ENCODE data around the gene UBR4.

DNA sequence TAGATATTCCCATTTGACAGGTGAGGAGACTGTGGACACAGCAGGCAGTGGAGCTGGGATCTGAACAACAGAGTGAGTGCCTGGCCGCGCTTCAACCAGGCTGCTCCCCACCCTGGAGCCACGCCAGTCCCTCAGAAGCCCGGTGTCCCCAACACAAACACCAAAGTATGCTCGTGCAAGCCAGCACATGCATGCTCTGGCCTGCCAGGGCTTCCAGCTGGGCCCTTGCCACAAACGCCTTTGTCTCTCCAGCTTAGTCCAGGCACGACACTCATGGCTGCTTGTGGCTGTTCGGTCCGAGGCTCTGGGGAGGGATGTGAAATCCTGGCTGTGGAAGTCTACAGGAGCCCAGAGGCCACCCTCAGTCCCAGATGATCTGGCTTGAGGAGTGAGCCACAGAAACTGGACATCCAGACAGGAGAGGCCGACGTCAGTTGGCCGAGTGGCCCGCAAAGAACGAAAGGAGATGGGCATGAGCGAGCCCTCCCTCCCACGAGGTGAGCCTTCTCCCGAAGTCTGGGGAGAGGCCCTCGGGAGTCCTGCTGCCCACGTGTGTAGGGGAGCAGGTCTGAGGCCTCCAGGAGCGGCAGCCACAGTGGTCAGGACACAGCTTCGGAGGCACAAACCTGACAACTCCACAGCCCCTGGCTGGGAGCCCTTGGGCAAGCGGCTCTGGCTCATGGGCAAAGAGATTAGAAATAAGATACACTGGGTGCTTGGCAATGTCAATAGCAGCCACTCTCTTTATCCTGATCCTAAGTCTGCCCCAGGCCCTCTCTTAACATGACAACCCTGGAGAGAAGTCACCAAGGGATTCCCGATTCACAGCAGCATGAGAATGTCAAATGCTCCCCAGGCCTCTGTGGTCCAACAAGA, 136.5 kb downstream of the UBR4 start:
- TF ChIP-seq, protein P1, sequence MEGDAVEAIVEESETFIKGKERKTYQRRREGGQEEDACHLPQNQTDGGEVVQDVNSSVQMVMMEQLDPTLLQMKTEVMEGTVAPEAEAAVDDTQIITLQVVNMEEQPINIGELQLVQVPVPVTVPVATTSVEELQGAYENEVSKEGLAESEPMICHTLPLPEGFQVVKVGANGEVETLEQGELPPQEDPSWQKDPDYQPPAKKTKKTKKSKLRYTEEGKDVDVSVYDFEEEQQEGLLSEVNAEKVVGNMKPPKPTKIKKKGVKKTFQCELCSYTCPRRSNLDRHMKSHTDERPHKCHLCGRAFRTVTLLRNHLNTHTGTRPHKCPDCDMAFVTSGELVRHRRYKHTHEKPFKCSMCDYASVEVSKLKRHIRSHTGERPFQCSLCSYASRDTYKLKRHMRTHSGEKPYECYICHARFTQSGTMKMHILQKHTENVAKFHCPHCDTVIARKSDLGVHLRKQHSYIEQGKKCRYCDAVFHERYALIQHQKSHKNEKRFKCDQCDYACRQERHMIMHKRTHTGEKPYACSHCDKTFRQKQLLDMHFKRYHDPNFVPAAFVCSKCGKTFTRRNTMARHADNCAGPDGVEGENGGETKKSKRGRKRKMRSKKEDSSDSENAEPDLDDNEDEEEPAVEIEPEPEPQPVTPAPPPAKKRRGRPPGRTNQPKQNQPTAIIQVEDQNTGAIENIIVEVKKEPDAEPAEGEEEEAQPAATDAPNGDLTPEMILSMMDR (IDR thresholded peaks at IDR 0.05; ENCODE audit: control extremely low read depth in 1 of 3, insufficient read depth in 1 of 3, low read depth in 1 of 3, low read length in 3 of 3) = no peak
- TF ChIP-seq FOSL1 (IDR thresholded peaks at IDR 0.05; ENCODE audit: insufficient read depth, low read depth, low read length) = no peak
- TF ChIP-seq TCF12 (IDR thresholded peaks at IDR 0.05; ENCODE audit: low read depth, low read length) = no peak
- TF ChIP-seq TAF1 (IDR thresholded peaks at IDR 0.05; ENCODE audit: low read depth, low read length) = no peak
- TF ChIP-seq EP300 (IDR thresholded peaks at IDR 0.05; ENCODE audit: borderline replicate concordance in 1 of 2, low read depth in 2 of 2, low read length in 2 of 2) = no peak
- no peak for TF ChIP-seq RXRA (IDR thresholded peaks at IDR 0.05; ENCODE audit: insufficient read depth, low read depth, low read length)
- TF ChIP-seq, protein P2, sequence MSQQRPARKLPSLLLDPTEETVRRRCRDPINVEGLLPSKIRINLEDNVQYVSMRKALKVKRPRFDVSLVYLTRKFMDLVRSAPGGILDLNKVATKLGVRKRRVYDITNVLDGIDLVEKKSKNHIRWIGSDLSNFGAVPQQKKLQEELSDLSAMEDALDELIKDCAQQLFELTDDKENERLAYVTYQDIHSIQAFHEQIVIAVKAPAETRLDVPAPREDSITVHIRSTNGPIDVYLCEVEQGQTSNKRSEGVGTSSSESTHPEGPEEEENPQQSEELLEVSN (IDR thresholded peaks at IDR 0.05) = no peak
- no peak for TF ChIP-seq POLR2AphosphoS5 (IDR thresholded peaks at IDR 0.05; ENCODE audit: low read depth, low read length)
- TF ChIP-seq, protein P3, sequence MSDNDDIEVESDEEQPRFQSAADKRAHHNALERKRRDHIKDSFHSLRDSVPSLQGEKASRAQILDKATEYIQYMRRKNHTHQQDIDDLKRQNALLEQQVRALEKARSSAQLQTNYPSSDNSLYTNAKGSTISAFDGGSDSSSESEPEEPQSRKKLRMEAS (IDR thresholded peaks at IDR 0.05) = no peak
- TF ChIP-seq JUN (IDR thresholded peaks at IDR 0.05; ENCODE audit: low read depth, low read length) = no peak
